ENCODE data around the gene LIPG. TPM values are rescaled to one million over a fixed set of nuclear protein-coding genes. Genes with fewer than 3 reads are reported as not detected.

Gene LIPG
- total RNA-seq, 1 experiment from 2014 or later, result 92.0 TPM

GRCh38 chr18:49646873-49647272 is 85.0 kb downstream of the LIPG start:
- no peak for TF ChIP-seq CTCF (IDR thresholded peaks at IDR 0.05)
- TF ChIP-seq SIN3A (IDR thresholded peaks at IDR 0.05; ENCODE audit: borderline replicate concordance, insufficient read depth, low read depth, low read length), result no peak
- no peak for TF ChIP-seq TCF7L2 (IDR thresholded peaks at IDR 0.05; ENCODE audit: low read depth, low read length)
- no peak for TF ChIP-seq REST (IDR thresholded peaks at IDR 0.05; ENCODE audit: insufficient read depth in 1 of 2, low read depth in 2 of 2, low read length in 1 of 2)
- no peak for TF ChIP-seq POLR2AphosphoS5 (IDR thresholded peaks at IDR 0.05; ENCODE audit: low read depth, low read length)
- in situ Hi-C loops (cut with HindIII; ENCODE audit: low pct_unique_long_range_greater_than_20kb, low sequenced_read_pairs) (no loop called here), intact Hi-C loops (cut with micrococcal nuclease; ENCODE audit: unreplicated experiment) (no loop called here)
- ATAC-seq (no peak), DNase-seq (ENCODE audit: low read depth, low spot score) (no peak)
- Histone ChIP-seq H3K4me1 (ENCODE audit: control insufficient read depth, insufficient read depth, low read length) (no peaks in the 10 kb centered on the region), H3K27ac (ENCODE audit: low read length) (no peak overlapping the region), H3K4me3 (ENCODE audit: low read depth in 2 of 2, low read length in 2 of 2) (no peak overlapping the region), H3K9me3 (ENCODE audit: control insufficient read depth, insufficient read depth, low read depth, low read length) (no peaks in the 10 kb centered on the region), H3K36me3 (ENCODE audit: control insufficient read depth, insufficient read depth, low read length) (no peaks in the 10 kb centered on the region), H3K27me3 (ENCODE audit: control insufficient read depth, insufficient read depth, low read length) (no peaks in the 10 kb centered on the region)
- POLR2A ChIA-PET, result no interaction called here
- BruUV-seq (replicated peaks), result no TSS peak
- CTCF ChIA-PET, result no interaction called here

GRCh38 chr18:49647496-49648168 is 85.8 kb downstream of the LIPG start:
- H3K36me3 ChIP-seq (ENCODE audit: control insufficient read depth, insufficient read depth, low read length), result no peaks in the 10 kb centered on the region
- ChIA-PET CTCF (no interaction called here), POLR2A (interaction anchor here (0.5 kb wide), 1 partner anchor 38 kb away, joined by 3 read pairs; no protein-coding TSS in a partner anchor)
- in situ Hi-C loops (cut with HindIII; ENCODE audit: low pct_unique_long_range_greater_than_20kb, low sequenced_read_pairs), result no loop called here
- H3K9me3 ChIP-seq (ENCODE audit: control insufficient read depth, insufficient read depth, low read depth, low read length), result no peaks in the 10 kb centered on the region
- BruUV-seq (replicated peaks), result no TSS peak
- DNase-seq (ENCODE audit: low read depth, low spot score) (no peak), ATAC-seq (no peak)
- TF ChIP-seq POLR2AphosphoS5 (IDR thresholded peaks at IDR 0.05; ENCODE audit: low read depth, low read length), result no peak
- TF ChIP-seq CTCF (IDR thresholded peaks at IDR 0.05), result no peak
- TF ChIP-seq SIN3A (IDR thresholded peaks at IDR 0.05; ENCODE audit: borderline replicate concordance, insufficient read depth, low read depth, low read length), result no peak
- TF ChIP-seq TCF7L2 (IDR thresholded peaks at IDR 0.05; ENCODE audit: low read depth, low read length), result no peak
- no peak for TF ChIP-seq REST (IDR thresholded peaks at IDR 0.05; ENCODE audit: insufficient read depth in 1 of 2, low read depth in 2 of 2, low read length in 1 of 2)
- H3K4me3 ChIP-seq (ENCODE audit: low read depth in 2 of 2, low read length in 2 of 2), result no peak overlapping the region
- intact Hi-C loops (cut with micrococcal nuclease; ENCODE audit: unreplicated experiment), result no loop called here
- H3K27me3 ChIP-seq (ENCODE audit: control insufficient read depth, insufficient read depth, low read length), result no peaks in the 10 kb centered on the region
- H3K4me1 ChIP-seq (ENCODE audit: control insufficient read depth, insufficient read depth, low read length), result no peaks in the 10 kb centered on the region
- no peak overlapping the region for H3K27ac ChIP-seq (ENCODE audit: low read length)
